A673 (cell line): Measurements from ENCODE around the gene LPO. TPM values are rescaled to one million over a fixed set of nuclear protein-coding genes. Genes with fewer than 3 reads are reported as not detected.

Source experiments
- BruUV-seq: library from RNA; stranded (reverse); fragments of 400-500 nt; replicated peaks from 2 replicates; lab custom pipeline; 2021; lab: Mats Ljungman, UMichigan
- CTCF ChIA-PET: fragments of 300-600 bp; sonication (Branson Sonifier 250); formaldehyde crosslinking; loops from one replicate; lab custom pipeline; 2022; ENCODE audit warnings: antibody characterized with exemption; lab: Charles Lee
- POLR2A ChIA-PET: fragments of 300-600 bp; sonication (Branson Sonifier 250); formaldehyde crosslinking; loops from one replicate; lab custom pipeline; 2022; ENCODE audit warnings: antibody characterized with exemption; ENCODE audit not compliant: low non-redundant PET; lab: Charles Lee
- DNase-seq: peaks from one replicate; pipeline ENCODE4 v3.0.0-alpha.2; 2015; ENCODE audit warnings: low spot score
- H3K27ac ChIP-seq: fragments of 200-600 bp; sonication (generic); 2 replicates; pipeline ENCODE4 v1.5.1; 2016; ENCODE audit warnings: mixed run types, low read depth, mild to moderate bottlenecking, mixed read lengths, antibody characterized with exemption, low read length; ENCODE audit not compliant: poor library complexity, severe bottlenecking
- H3K27me3 ChIP-seq: fragments of 200-600 bp; sonication (generic); replicated peaks from 2 replicates; pipeline ENCODE4 v1.6.1; 2017; ENCODE audit warnings: mixed run types, low read depth, mild to moderate bottlenecking, mixed read lengths, antibody characterized with exemption, low read length; ENCODE audit not compliant: insufficient read depth, poor library complexity
- H3K36me3 ChIP-seq: fragments of 200-600 bp; sonication (generic); 2 replicates; pipeline ENCODE4 v1.6.1; 2016; ENCODE audit warnings: mixed run types, mild to moderate bottlenecking, mixed read lengths, antibody characterized with exemption, low read length; ENCODE audit not compliant: insufficient read depth, poor library complexity, severe bottlenecking
- H3K4me1 ChIP-seq: fragments of 200-600 bp; sonication (generic); 2 replicates; pipeline ENCODE4 v1.6.1; 2017; ENCODE audit warnings: mixed run types, mild to moderate bottlenecking, mixed read lengths, antibody characterized with exemption, low read length; ENCODE audit not compliant: insufficient read depth, poor library complexity, severe bottlenecking
- H3K4me3 ChIP-seq: fragments of 200-600 bp; sonication (generic); 2 replicates; pipeline ENCODE4 v1.5.1; 2016; ENCODE audit warnings: low read depth, mixed run types, mild to moderate bottlenecking, mixed read lengths, low read length; ENCODE audit not compliant: poor library complexity, severe bottlenecking
- H3K9me3 ChIP-seq: fragments of 200-600 bp; sonication (generic); 2 replicates; pipeline ENCODE4 v1.6.1; 2016; ENCODE audit warnings: mixed run types, low read depth, mild to moderate bottlenecking, mixed read lengths, antibody characterized with exemption, low read length; ENCODE audit not compliant: poor library complexity, severe bottlenecking
- CTCF ChIP-seq: fragments of 300-800, 200-600 bp; sonication (generic); conservative IDR thresholded peaks from 2 replicates; pipeline ENCODE4 v1.5.1; 2017; ENCODE audit warnings: low read depth, mild to moderate bottlenecking, antibody characterized with exemption, low read length, moderate library complexity, mixed read lengths
- EZH2 ChIP-seq: fragments of 200-600 bp; sonication (generic); IDR thresholded peaks from 2 replicates; pipeline ENCODE4 v1.6.1; 2017; ENCODE audit warnings: borderline replicate concordance, low read depth, mild to moderate bottlenecking, mixed read lengths, antibody characterized with exemption, low read length; ENCODE audit not compliant: poor library complexity, severe bottlenecking
- intact Hi-C: fragments of 100-400 bp; cut with micrococcal nuclease; formaldehyde crosslinking; loops from one replicate; pipeline ENCODE4 v1.10.0; 2022; ENCODE audit not compliant: unreplicated experiment
- total RNA-seq: library from RNA; stranded (reverse); gene quantifications from 2 replicates; pipeline ENCODE4 v1.2.3, GENCODE V29; 2021

Gene LPO
- total RNA-seq, 1 experiment from 2014 or later = 0.34 TPM

GRCh38 chr17:58262149-58262548, 23.8 kb downstream of the LPO start:
- ChIA-PET CTCF (no interaction called here), POLR2A (no interaction called here)
- Histone ChIP-seq H3K4me1 (no peaks in the 10 kb centered on the region), H3K9me3 (no peaks in the 10 kb centered on the region), H3K4me3 (no peak overlapping the region), H3K27me3 (peaks cover 80% of the 10 kb centered on the region), H3K36me3 (no peaks in the 10 kb centered on the region), H3K27ac (no peak overlapping the region)
- no peak for DNase-seq
- no peak for TF ChIP-seq CTCF
- BruUV-seq = no TSS peak
- intact Hi-C loops = no loop called here

GRCh38 chr17:58263773-58264172, 25.4 kb downstream of the LPO start:
- POLR2A ChIA-PET = no interaction called here
- no peak for DNase-seq
- BruUV-seq = no TSS peak
- intact Hi-C loops = no loop called here
- Histone ChIP-seq H3K4me3 (no peak overlapping the region), H3K27ac (no peak overlapping the region), H3K4me1 (no peaks in the 10 kb centered on the region), H3K27me3 (peaks cover 66% of the 10 kb centered on the region), H3K36me3 (no peaks in the 10 kb centered on the region), H3K9me3 (no peaks in the 10 kb centered on the region)
- CTCF ChIA-PET = no interaction called here
- TF ChIP-seq CTCF = no peak
- TF ChIP-seq EZH2 = no peak

- POLR2A ChIA-PET = interaction anchor here (0.6 kb wide), 2 partner anchors 159 to 268 kb away, joined by 4 to 9 read pairs; no protein-coding TSS in a partner anchor
- no peak for DNase-seq
- no peak overlapping the region for H3K4me3 ChIP-seq
- no peak overlapping the region for H3K27ac ChIP-seq
- intact Hi-C loops = no loop called here
- CTCF ChIA-PET = no interaction called here
- H3K36me3 ChIP-seq = no peaks in the 10 kb centered on the region
- H3K4me1 ChIP-seq = no peaks in the 10 kb centered on the region
- H3K9me3 ChIP-seq = no peaks in the 10 kb centered on the region
- H3K27me3 ChIP-seq = peaks cover 58% of the 10 kb centered on the region
- BruUV-seq = no TSS peak
- TF ChIP-seq CTCF = no peak
- no peak for TF ChIP-seq EZH2
Measured at GRCh38 chr17:58264407-58265103, 26.2 kb downstream of the LPO start.
